Sigmoid colon (tissue), 7 donors: Measurements from ENCODE around the gene ARHGAP45. TPM values are rescaled to one million over a fixed set of nuclear protein-coding genes. Genes with fewer than 3 reads are reported as not detected.

Source experiments
- DNase-seq: peaks from one replicate; pipeline ENCODE4 v3.0.0-alpha.2; 2019
- H3K27ac ChIP-seq, 4 donors: fragments of 200-600 bp; sonication (generic); one replicate each; pipeline ENCODE4 v1.5.1; 2016 to 2019; ENCODE audit warnings: mild to moderate bottlenecking in 1 of 4
- H3K27me3 ChIP-seq, 3 donors: fragments of 200-600 bp; sonication (generic); one replicate each; pipeline ENCODE4 v1.5.1; 2019; ENCODE audit warnings: mild to moderate bottlenecking in 1 of 3
- H3K36me3 ChIP-seq, 4 donors: fragments of 200-600 bp; sonication (generic); one replicate each; pipeline ENCODE4 v1.5.1; 2016 to 2019
- H3K4me1 ChIP-seq, 4 donors: fragments of 200-600 bp; sonication (generic); one replicate each; pipeline ENCODE4 v1.5.1; 2017 to 2019
- H3K4me3 ChIP-seq, 4 donors: fragments of 200-600 bp; sonication (generic); one replicate each; pipeline ENCODE4 v1.5.1; 2017 to 2019; ENCODE audit warnings: mild to moderate bottlenecking in 2 of 4, moderate library complexity in 1 of 4
- H3K9me3 ChIP-seq, 4 donors: fragments of 200-600 bp in 3 of 4; sonication (generic) in 3 of 4; one replicate each; pipeline versions ENCODE4 v1.5.1 to v1.6.1; 2013 to 2019
- EP300 ChIP-seq, 4 donors: sonication (generic); formaldehyde crosslinking; IDR thresholded peaks; one replicate each; pipeline ENCODE4 v1.6.1; 2017; ENCODE audit warnings: antibody characterized with exemption in 4 of 4
- POLR2A ChIP-seq, 2 donors: fragments of 450-650 bp; IDR thresholded peaks; one replicate each; pipeline ENCODE4 v1.6.1; 2016; ENCODE audit warnings: antibody characterized with exemption in 2 of 2, mild to moderate bottlenecking in 2 of 2, moderate library complexity in 2 of 2
- POLR2AphosphoS5 ChIP-seq, 4 donors: sonication (generic); formaldehyde crosslinking; IDR thresholded peaks; one replicate each; pipeline ENCODE4 v1.6.1; 2017; ENCODE audit warnings: antibody characterized with exemption in 4 of 4
- WGBS, 2 donors: extraction: QIAGEN DNeasy Blood & Tissue Kit; methylation state at CpG; one replicate each; pipeline ENCODE4 v1.1.7; 2013; 5-methylcytosine and 5-hydroxymethylcytosine counted together
- intact Hi-C: fragments of 100-400 bp; cut with DNase I; formaldehyde crosslinking; loops from one replicate; pipeline ENCODE4 v1.15.1; 2023
- polyA plus RNA-seq, 3 donors: library from polyadenylated mRNA; stranded (reverse); fragments of 200-250 nt; gene quantifications; one replicate each; pipeline ENCODE4 v1.2.3, GENCODE V29; 2013
- total RNA-seq, 4 donors: library from RNA; depleted of rRNA; stranded (reverse); fragments of >200 nt; gene quantifications; one replicate each; pipeline ENCODE4 v1.1.0, GENCODE V29; 2016
- TF ChIP-seq, protein P1 (sequence below), 4 experiments: fragments of 450-650 bp in 3 of 4; fragments of 200-600 bp in 1 of 4; IDR thresholded peaks; one replicate each; pipeline ENCODE4 v1.5.1; 2016 to 2019; ENCODE audit warnings: antibody characterized with exemption in 4 of 4, mild to moderate bottlenecking in 3 of 4, moderate library complexity in 2 of 4
- donor health status: healthy with polysubstance abuse.
- donor health status: Bipolar disorder and iron deficiency.
- donor health status: healthy.

Gene ARHGAP45
- total and polyA plus RNA-seq, 7 donors, result 12.8 to 103 (median 21.6) TPM

DNA sequence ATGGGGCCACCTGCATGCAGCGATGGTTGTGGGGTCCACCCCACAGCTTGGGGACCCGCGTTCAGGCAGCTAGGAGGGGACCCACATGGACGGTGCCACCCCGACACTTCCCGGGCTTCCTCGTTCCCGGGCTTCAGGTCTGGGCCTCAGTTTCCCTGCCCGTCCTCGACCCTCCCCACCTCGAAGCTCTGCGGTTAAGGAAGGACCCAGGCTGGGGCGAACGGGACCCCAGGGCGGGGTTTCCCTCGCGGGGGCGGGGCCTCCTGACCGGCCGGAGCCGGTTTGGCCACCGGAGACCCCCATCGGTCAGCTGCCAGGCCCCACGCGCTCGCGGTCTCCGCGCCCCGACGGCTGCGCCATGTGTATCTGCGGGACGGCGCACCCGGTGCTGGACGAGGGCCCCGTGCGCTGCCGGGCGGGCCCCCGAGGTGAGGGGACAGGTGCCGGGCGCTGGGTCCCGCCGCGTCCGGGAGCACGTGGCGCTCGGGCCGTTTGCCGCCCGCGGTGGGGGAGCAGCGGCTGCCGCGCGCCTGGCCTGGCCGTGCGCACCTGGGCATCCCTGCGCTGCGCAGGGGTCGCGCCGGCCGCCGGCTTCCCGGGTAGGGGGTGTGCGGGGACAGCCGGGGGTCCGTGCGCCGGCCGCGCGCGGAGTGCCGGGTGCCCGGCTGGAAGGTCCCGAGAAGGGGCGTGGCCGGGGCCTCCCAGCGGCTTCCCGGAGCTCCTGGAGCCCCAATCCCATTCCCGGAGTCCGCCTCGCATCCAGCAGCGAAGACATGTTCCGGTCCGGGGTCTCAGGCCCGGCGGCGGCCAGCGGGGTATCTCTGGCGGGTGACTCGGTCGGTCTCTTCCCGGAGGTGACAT, 4.2 kb downstream of the ARHGAP45 start:
- DNase-seq, result no peak
- Histone ChIP-seq H3K4me1 (peaks cover 0 to 31% (median 22%) of the 10 kb centered on the region in 4 donors), H3K4me3 (peak overlapping the region in 2 of 4 donors; percentile 3 to 6), H3K36me3 (no peaks in the 10 kb centered on the region), H3K9me3 (no peaks in the 10 kb centered on the region), H3K27me3 (peaks cover 34 to 68% (median 55%) of the 10 kb centered on the region in 3 donors), H3K27ac (no peak overlapping the region)
- 12 to 50% methylated on average over 99 of the region's 99 CpGs for WGBS, 2 donors
- intact Hi-C loops, result no loop called here
- TF ChIP-seq, protein P1, sequence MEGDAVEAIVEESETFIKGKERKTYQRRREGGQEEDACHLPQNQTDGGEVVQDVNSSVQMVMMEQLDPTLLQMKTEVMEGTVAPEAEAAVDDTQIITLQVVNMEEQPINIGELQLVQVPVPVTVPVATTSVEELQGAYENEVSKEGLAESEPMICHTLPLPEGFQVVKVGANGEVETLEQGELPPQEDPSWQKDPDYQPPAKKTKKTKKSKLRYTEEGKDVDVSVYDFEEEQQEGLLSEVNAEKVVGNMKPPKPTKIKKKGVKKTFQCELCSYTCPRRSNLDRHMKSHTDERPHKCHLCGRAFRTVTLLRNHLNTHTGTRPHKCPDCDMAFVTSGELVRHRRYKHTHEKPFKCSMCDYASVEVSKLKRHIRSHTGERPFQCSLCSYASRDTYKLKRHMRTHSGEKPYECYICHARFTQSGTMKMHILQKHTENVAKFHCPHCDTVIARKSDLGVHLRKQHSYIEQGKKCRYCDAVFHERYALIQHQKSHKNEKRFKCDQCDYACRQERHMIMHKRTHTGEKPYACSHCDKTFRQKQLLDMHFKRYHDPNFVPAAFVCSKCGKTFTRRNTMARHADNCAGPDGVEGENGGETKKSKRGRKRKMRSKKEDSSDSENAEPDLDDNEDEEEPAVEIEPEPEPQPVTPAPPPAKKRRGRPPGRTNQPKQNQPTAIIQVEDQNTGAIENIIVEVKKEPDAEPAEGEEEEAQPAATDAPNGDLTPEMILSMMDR (IDR thresholded peaks at IDR 0.05), result no peak
- no peak for TF ChIP-seq POLR2AphosphoS5 (IDR thresholded peaks at IDR 0.05)
- no peak for TF ChIP-seq POLR2A (IDR thresholded peaks at IDR 0.05)
- no peak for TF ChIP-seq EP300 (IDR thresholded peaks at IDR 0.05)

DNA sequence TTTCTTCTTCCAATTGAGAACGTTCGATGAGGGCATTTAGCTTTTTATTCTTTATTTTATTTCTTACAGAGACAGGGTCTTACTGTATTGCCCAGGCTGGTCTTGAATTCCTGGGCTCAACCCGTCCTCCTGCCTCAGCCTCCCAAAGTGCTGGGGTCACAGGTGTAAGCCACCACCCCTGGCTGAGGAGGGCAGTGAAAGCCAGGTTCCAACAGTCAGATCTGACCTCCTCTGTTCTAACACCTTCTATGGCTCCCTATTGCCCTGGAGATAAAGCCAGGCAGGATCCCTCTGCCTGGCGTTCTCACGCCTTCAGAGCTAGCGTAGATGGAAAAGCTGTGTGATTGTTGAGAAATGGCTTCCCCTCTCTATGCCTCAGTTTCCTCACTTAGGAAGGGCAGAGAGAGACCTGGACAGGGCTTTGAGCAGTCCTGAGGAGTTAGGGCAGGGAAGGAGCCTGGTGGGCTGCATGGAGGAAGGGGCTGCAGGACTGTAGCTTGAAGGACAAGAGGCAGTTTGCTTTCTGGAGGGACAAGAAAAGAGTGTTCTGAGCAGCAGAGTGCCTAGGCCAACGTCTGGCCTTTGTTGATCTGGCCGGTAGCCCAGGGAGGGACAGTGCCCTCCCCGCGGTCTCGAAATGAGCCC, 5.5 kb downstream of the ARHGAP45 start:
- Histone ChIP-seq H3K4me3 (no peak overlapping the region), H3K27me3 (peaks cover 21 to 54% (median 42%) of the 10 kb centered on the region in 3 donors), H3K4me1 (peaks cover 0 to 18% (median 9%) of the 10 kb centered on the region in 4 donors), H3K9me3 (no peaks in the 10 kb centered on the region), H3K27ac (no peak overlapping the region), H3K36me3 (no peaks in the 10 kb centered on the region)
- 51 to 84% methylated on average over 11 of the region's 11 CpGs for WGBS, 2 donors
- DNase-seq, result no peak
- intact Hi-C loops, result no loop called here
- TF ChIP-seq POLR2A (IDR thresholded peaks at IDR 0.05) (no peak), EP300 (IDR thresholded peaks at IDR 0.05) (no peak), POLR2AphosphoS5 (IDR thresholded peaks at IDR 0.05) (no peak)
- TF ChIP-seq, protein P1 (IDR thresholded peaks at IDR 0.05), result no peak

DNA sequence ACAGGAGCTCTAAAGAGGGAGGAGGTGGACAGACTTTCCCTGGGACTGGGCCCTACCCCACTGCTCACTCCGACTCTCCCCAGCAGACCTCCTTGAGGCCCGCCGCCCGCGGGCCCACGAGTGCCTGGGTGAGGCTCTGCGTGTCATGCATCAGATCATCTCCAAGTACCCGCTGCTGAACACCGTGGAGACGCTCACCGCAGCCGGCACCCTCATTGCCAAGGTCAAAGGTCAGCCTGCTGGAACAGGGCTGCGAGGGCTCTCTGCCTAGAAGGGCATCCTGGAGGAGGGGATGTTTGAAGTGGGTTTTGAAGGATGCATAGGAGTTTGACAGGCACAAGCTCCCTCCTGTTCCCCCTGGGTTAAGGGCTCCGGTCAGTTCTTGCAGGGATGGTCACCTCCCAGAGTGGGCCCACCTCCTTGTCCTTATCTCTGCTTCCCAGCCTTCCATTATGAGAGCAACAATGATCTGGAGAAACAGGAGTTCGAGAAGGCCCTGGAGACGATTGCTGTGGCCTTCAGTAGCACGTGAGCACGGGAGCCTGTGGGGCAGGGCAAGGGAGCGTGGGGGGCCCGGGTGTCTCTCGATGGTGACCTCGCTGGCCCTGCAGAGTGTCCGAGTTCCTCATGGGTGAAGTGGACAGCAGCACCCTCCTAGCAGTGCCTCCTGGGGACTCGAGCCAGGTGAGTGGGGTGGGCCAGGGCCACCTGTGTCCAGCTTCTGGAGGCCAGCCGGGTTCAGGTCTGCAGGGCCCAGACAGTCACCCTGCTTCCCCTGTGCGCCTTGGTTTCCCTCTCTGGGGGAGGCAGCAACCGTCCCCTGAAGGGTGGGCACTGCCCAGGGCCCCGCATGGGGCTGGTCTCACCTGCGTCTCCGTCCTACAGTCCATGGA, 6.3 kb downstream of the ARHGAP45 start:
- no peak for DNase-seq
- intact Hi-C loops, result no loop called here
- Histone ChIP-seq H3K9me3 (no peaks in the 10 kb centered on the region), H3K27me3 (peaks cover 16 to 46% (median 34%) of the 10 kb centered on the region in 3 donors), H3K36me3 (no peaks in the 10 kb centered on the region), H3K4me3 (no peak overlapping the region), H3K27ac (no peak overlapping the region), H3K4me1 (peaks cover 0 to 16% (median 8%) of the 10 kb centered on the region in 4 donors)
- TF ChIP-seq EP300 (IDR thresholded peaks at IDR 0.05) (no peak), POLR2A (IDR thresholded peaks at IDR 0.05) (no peak), POLR2AphosphoS5 (IDR thresholded peaks at IDR 0.05) (no peak)
- TF ChIP-seq, protein P1 (IDR thresholded peaks at IDR 0.05), result no peak
- 67 to 86% methylated on average over 30 of the region's 30 CpGs for WGBS, 2 donors

DNA sequence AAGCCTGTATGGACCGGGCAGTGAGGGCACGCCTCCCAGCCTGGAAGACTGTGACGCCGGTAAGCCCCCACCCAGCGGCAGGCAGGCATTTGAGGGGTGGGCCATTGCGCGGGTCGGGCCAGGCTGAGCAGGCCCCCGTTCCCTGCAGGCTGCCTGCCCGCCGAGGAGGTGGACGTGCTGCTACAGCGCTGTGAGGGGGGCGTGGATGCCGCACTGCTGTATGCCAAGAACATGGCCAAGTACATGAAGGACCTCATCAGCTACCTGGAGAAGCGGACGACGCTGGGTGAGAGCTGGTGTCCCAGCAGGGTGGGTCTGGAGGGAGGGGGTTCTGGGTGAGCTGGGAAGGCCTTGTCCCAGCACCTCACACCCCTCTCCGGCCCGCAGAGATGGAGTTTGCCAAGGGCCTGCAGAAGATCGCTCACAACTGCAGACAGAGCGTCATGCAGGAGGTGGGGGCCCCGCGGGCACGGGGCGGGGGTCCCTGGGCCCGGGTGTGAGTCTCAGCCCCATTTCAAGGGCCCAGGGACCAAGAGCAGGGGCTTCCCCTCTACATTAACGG, 7.1 kb downstream of the ARHGAP45 start:
- intact Hi-C loops, result no loop called here
- H3K36me3 ChIP-seq, result no peaks in the 10 kb centered on the region
- 52 to 74% methylated on average over 28 of the region's 28 CpGs for WGBS, 2 donors
- no peak for DNase-seq
- peaks cover 14 to 39% (median 27%) of the 10 kb centered on the region in 3 donors for H3K27me3 ChIP-seq
- H3K4me3 ChIP-seq, result no peak overlapping the region
- no peaks in the 10 kb centered on the region for H3K9me3 ChIP-seq
- H3K4me1 ChIP-seq, result peaks cover 0 to 16% (median 8%) of the 10 kb centered on the region in 4 donors
- TF ChIP-seq POLR2A (IDR thresholded peaks at IDR 0.05) (no peak), EP300 (IDR thresholded peaks at IDR 0.05) (no peak), POLR2AphosphoS5 (IDR thresholded peaks at IDR 0.05) (no peak)
- TF ChIP-seq, protein P1 (IDR thresholded peaks at IDR 0.05), result no peak
- H3K27ac ChIP-seq, result no peak overlapping the region
